OCI-LY7 (cell line): Measurements from ENCODE around the gene RTCA.

Experiments used
- EZH2phosphoT487 ChIP-seq: fragments of 200-600 bp; sonication (generic); IDR thresholded peaks from 2 replicates; pipeline ENCODE4 v1.6.1; 2018; ENCODE audit warnings: low read depth, borderline replicate concordance, mild to moderate bottlenecking, mixed run types, antibody characterized with exemption, low read length, moderate library complexity, mixed read lengths
- TF ChIP-seq, protein P1 (sequence below): fragments of 200-600 bp; sonication (generic); conservative IDR thresholded peaks from 2 replicates; pipeline ENCODE4 v1.5.1; 2014; ENCODE audit warnings: mild to moderate bottlenecking, antibody characterized with exemption, low read length, moderate library complexity, mixed read lengths

DNA sequence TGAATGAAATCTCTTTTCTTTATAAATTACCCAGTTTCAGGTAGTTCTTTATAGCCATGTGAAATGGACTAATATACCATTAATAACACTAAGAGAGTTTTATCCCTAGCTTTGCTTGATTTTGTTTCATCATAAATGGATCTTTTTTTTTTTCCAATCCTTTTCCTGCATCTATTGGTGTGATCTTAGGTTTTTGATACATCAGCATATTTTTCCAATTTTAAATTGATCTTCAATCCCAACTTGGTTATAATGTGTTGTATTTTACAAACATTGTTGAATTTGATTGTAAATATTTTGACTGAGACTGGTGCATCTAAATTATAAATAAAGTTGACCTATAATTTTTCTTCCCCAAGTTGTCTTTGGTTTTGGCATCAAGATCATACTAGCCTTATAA is 4.3 kb upstream of the RTCA start:
- TF ChIP-seq, protein P1, sequence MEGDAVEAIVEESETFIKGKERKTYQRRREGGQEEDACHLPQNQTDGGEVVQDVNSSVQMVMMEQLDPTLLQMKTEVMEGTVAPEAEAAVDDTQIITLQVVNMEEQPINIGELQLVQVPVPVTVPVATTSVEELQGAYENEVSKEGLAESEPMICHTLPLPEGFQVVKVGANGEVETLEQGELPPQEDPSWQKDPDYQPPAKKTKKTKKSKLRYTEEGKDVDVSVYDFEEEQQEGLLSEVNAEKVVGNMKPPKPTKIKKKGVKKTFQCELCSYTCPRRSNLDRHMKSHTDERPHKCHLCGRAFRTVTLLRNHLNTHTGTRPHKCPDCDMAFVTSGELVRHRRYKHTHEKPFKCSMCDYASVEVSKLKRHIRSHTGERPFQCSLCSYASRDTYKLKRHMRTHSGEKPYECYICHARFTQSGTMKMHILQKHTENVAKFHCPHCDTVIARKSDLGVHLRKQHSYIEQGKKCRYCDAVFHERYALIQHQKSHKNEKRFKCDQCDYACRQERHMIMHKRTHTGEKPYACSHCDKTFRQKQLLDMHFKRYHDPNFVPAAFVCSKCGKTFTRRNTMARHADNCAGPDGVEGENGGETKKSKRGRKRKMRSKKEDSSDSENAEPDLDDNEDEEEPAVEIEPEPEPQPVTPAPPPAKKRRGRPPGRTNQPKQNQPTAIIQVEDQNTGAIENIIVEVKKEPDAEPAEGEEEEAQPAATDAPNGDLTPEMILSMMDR = no peak
- no peak for TF ChIP-seq EZH2phosphoT487
